Sigmoid colon (tissue), 7 donors: ENCODE data around the gene ZNF473. TPM values are rescaled to one million over a fixed set of nuclear protein-coding genes. Genes with fewer than 3 reads are reported as not detected.

Experiments
- DNase-seq: peaks from one replicate; pipeline ENCODE4 v3.0.0-alpha.2; 2019
- H3K27ac ChIP-seq, 4 donors: fragments of 200-600 bp; sonication (generic); one replicate each; pipeline ENCODE4 v1.5.1; 2016 to 2019; ENCODE audit warnings: mild to moderate bottlenecking in 1 of 4
- H3K27me3 ChIP-seq, 3 donors: fragments of 200-600 bp; sonication (generic); one replicate each; pipeline ENCODE4 v1.5.1; 2019; ENCODE audit warnings: mild to moderate bottlenecking in 1 of 3
- H3K36me3 ChIP-seq, 4 donors: fragments of 200-600 bp; sonication (generic); one replicate each; pipeline ENCODE4 v1.5.1; 2016 to 2019
- H3K4me1 ChIP-seq, 4 donors: fragments of 200-600 bp; sonication (generic); one replicate each; pipeline ENCODE4 v1.5.1; 2017 to 2019
- H3K4me3 ChIP-seq, 4 donors: fragments of 200-600 bp; sonication (generic); one replicate each; pipeline ENCODE4 v1.5.1; 2017 to 2019; ENCODE audit warnings: mild to moderate bottlenecking in 2 of 4, moderate library complexity in 1 of 4
- H3K9me3 ChIP-seq, 4 donors: fragments of 200-600 bp in 3 of 4; sonication (generic) in 3 of 4; one replicate each; pipeline versions ENCODE4 v1.5.1 to v1.6.1; 2013 to 2019
- CTCF ChIP-seq, 4 experiments: fragments of 450-650 bp in 3 of 4; fragments of 200-600 bp in 1 of 4; IDR thresholded peaks; one replicate each; pipeline ENCODE4 v1.5.1; 2016 to 2019; ENCODE audit warnings: antibody characterized with exemption in 4 of 4, mild to moderate bottlenecking in 3 of 4, moderate library complexity in 2 of 4
- EP300 ChIP-seq, 4 donors: sonication (generic); formaldehyde crosslinking; IDR thresholded peaks; one replicate each; pipeline ENCODE4 v1.6.1; 2017; ENCODE audit warnings: antibody characterized with exemption in 4 of 4
- POLR2A ChIP-seq, 2 donors: fragments of 450-650 bp; IDR thresholded peaks; one replicate each; pipeline ENCODE4 v1.6.1; 2016; ENCODE audit warnings: antibody characterized with exemption in 2 of 2, mild to moderate bottlenecking in 2 of 2, moderate library complexity in 2 of 2
- POLR2AphosphoS5 ChIP-seq, 4 donors: sonication (generic); formaldehyde crosslinking; IDR thresholded peaks; one replicate each; pipeline ENCODE4 v1.6.1; 2017; ENCODE audit warnings: antibody characterized with exemption in 4 of 4
- WGBS, 2 donors: extraction: QIAGEN DNeasy Blood & Tissue Kit; methylation state at CpG; one replicate each; pipeline ENCODE4 v1.1.7; 2013; 5-methylcytosine and 5-hydroxymethylcytosine counted together
- intact Hi-C: fragments of 100-400 bp; cut with DNase I; formaldehyde crosslinking; loops from one replicate; pipeline ENCODE4 v1.15.1; 2023
- polyA plus RNA-seq, 3 donors: library from polyadenylated mRNA; stranded (reverse); fragments of 200-250 nt; gene quantifications; one replicate each; pipeline ENCODE4 v1.2.3, GENCODE V29; 2013
- total RNA-seq, 4 donors: library from RNA; depleted of rRNA; stranded (reverse); fragments of >200 nt; gene quantifications; one replicate each; pipeline ENCODE4 v1.1.0, GENCODE V29; 2016
- donor health status: healthy with polysubstance abuse.
- donor health status: Bipolar disorder and iron deficiency.
- donor health status: healthy.

The ZNF473 gene
- total and polyA plus RNA-seq, 7 donors: 0.92 to 13.2 (median 5.8) TPM

- peaks cover 40 to 99% (median 59%) of the 10 kb centered on the region in 4 donors for H3K36me3 ChIP-seq
- intact Hi-C loops: no loop called here
Observed at GRCh38 chr19:49997709-49998108, 28.1 kb upstream of the ZNF473 start.

GRCh38 chr19:49999371-50000010, 26.3 kb upstream of the ZNF473 start:
- Histone ChIP-seq H3K9me3 (no peaks in the 10 kb centered on the region), H3K4me1 (peaks cover 0 to 27% (median 18%) of the 10 kb centered on the region in 4 donors), H3K27ac (no peak overlapping the region), H3K27me3 (no peaks in the 10 kb centered on the region), H3K36me3 (peaks cover 32 to 84% (median 58%) of the 10 kb centered on the region in 4 donors), H3K4me3 (no peak overlapping the region)
- DNase-seq: no peak
- intact Hi-C loops: no loop called here
- TF ChIP-seq EP300 (IDR thresholded peaks at IDR 0.05): no peak
- TF ChIP-seq POLR2A (IDR thresholded peaks at IDR 0.05): no peak
- TF ChIP-seq POLR2AphosphoS5 (IDR thresholded peaks at IDR 0.05): no peak
- WGBS, 2 donors: 83 to 86% methylated on average over 6 of the region's 6 CpGs

More at GRCh38 chr19:49997709-49998108, 28.1 kb upstream of the ZNF473 start:
- H3K9me3 ChIP-seq: no peaks in the 10 kb centered on the region
- H3K27me3 ChIP-seq: no peaks in the 10 kb centered on the region
- WGBS, 2 donors: 82 to 85% methylated on average over 5 of the region's 5 CpGs
- no peak for DNase-seq
- no peak overlapping the region for H3K27ac ChIP-seq
- peaks cover 0 to 9% (median 4%) of the 10 kb centered on the region in 4 donors for H3K4me1 ChIP-seq
- TF ChIP-seq POLR2A (IDR thresholded peaks at IDR 0.05) (no peak), POLR2AphosphoS5 (IDR thresholded peaks at IDR 0.05) (no peak), CTCF (IDR thresholded peaks at IDR 0.05) (no peak), EP300 (IDR thresholded peaks at IDR 0.05) (no peak)
- no peak overlapping the region for H3K4me3 ChIP-seq

- TF ChIP-seq EP300 (IDR thresholded peaks at IDR 0.05) (no peak), CTCF (IDR thresholded peaks at IDR 0.05) (no peak), POLR2A (IDR thresholded peaks at IDR 0.05) (no peak), POLR2AphosphoS5 (IDR thresholded peaks at IDR 0.05) (no peak)
- peaks cover 24 to 82% (median 51%) of the 10 kb centered on the region in 4 donors for H3K36me3 ChIP-seq
- H3K27ac ChIP-seq: no peak overlapping the region
- intact Hi-C loops: no loop called here
- WGBS, 2 donors: 91 to 94% methylated on average over 20 of the region's 20 CpGs
- no peaks in the 10 kb centered on the region for H3K27me3 ChIP-seq
- H3K4me3 ChIP-seq: no peak overlapping the region
- H3K4me1 ChIP-seq: peaks cover 0 to 34% (median 24%) of the 10 kb centered on the region in 4 donors
- no peak for DNase-seq
- no peaks in the 10 kb centered on the region for H3K9me3 ChIP-seq
Observed at GRCh38 chr19:50000038-50000840, 25.6 kb upstream of the ZNF473 start.

GRCh38 chr19:50000841-50001557, 24.8 kb upstream of the ZNF473 start:
- peaks cover 22 to 82% (median 48%) of the 10 kb centered on the region in 4 donors for H3K36me3 ChIP-seq
- intact Hi-C loops: no loop called here
- DNase-seq: no peak
- H3K4me3 ChIP-seq: no peak overlapping the region
- no peak for TF ChIP-seq CTCF (IDR thresholded peaks at IDR 0.05)
- no peak for TF ChIP-seq POLR2AphosphoS5 (IDR thresholded peaks at IDR 0.05)
- no peak for TF ChIP-seq EP300 (IDR thresholded peaks at IDR 0.05)
- no peak for TF ChIP-seq POLR2A (IDR thresholded peaks at IDR 0.05)
- H3K4me1 ChIP-seq: peaks cover 0 to 36% (median 24%) of the 10 kb centered on the region in 4 donors
- H3K27me3 ChIP-seq: no peaks in the 10 kb centered on the region
- no peak overlapping the region for H3K27ac ChIP-seq
- 91 to 92% methylated on average over 16 of the region's 16 CpGs for WGBS, 2 donors
- no peaks in the 10 kb centered on the region for H3K9me3 ChIP-seq
